ENCODE data around the gene NRP2.

NRP2 gene

GRCh38 chr2:205732314-205732713 is 50.0 kb downstream of the NRP2 start:
- no peak for DNase-seq

GRCh38 chr2:205733082-205733481 is 50.8 kb downstream of the NRP2 start:
- DNase-seq = no peak

- DNase-seq = no peak
Measured at GRCh38 chr2:205733648-205734047, 51.3 kb downstream of the NRP2 start.

GRCh38 chr2:205734436-205735037 is 52.2 kb downstream of the NRP2 start:
- no peak for DNase-seq

GRCh38 chr2:205738117-205738968 is 56.0 kb downstream of the NRP2 start:
- DNase-seq = no peak

GRCh38 chr2:205739620-205740019 is 57.3 kb downstream of the NRP2 start:
- no peak for DNase-seq

- no peak for DNase-seq
Measured at GRCh38 chr2:205740381-205740780, 58.1 kb downstream of the NRP2 start.

- DNase-seq = no peak
Measured at GRCh38 chr2:205741256-205741978, 59.1 kb downstream of the NRP2 start.

GRCh38 chr2:205743137-205743536 is 60.8 kb downstream of the NRP2 start:
- no peak for DNase-seq

- DNase-seq = no peak
Measured at GRCh38 chr2:205744074-205744591, 61.8 kb downstream of the NRP2 start.

GRCh38 chr2:205745661-205746419 is 63.5 kb downstream of the NRP2 start:
- no peak for DNase-seq

GRCh38 chr2:205746420-205746785 is 64.1 kb downstream of the NRP2 start:
- no peak for DNase-seq

- no peak for DNase-seq
Measured at GRCh38 chr2:205747829-205748386, 65.6 kb downstream of the NRP2 start.

- no peak for DNase-seq
Measured at GRCh38 chr2:205748639-205749038, 66.3 kb downstream of the NRP2 start.

GRCh38 chr2:205749078-205749477 is 66.8 kb downstream of the NRP2 start:
- no peak for DNase-seq

- no peak for DNase-seq
Measured at GRCh38 chr2:205750797-205751196, 68.5 kb downstream of the NRP2 start.

GRCh38 chr2:205751569-205752031 is 69.3 kb downstream of the NRP2 start:
- DNase-seq = no peak

GRCh38 chr2:205752296-205752820 is 70.1 kb downstream of the NRP2 start:
- no peak for DNase-seq

- DNase-seq = no peak
Measured at GRCh38 chr2:205752924-205753323, 70.6 kb downstream of the NRP2 start.

GRCh38 chr2:205754285-205754923 is 72.1 kb downstream of the NRP2 start:
- no peak for DNase-seq

- DNase-seq = no peak
Measured at GRCh38 chr2:205754924-205755321, 72.6 kb downstream of the NRP2 start.

- no peak for DNase-seq
Measured at GRCh38 chr2:205755923-205756322, 73.6 kb downstream of the NRP2 start.

All from NCI-H526 treated with DMSO at 0.1 percent for 48 hours (cell line).